Liver (tissue), 9 donors: Measurements from ENCODE around the gene KDM7A. TPM values are rescaled to one million over a fixed set of nuclear protein-coding genes. Genes with fewer than 3 reads are reported as not detected.

Source experiments
- DNase-seq: peaks from one replicate; pipeline ENCODE4 v3.0.0-alpha.2; 2017; ENCODE audit warnings: low spot score
- H3K27ac ChIP-seq, 2 donors: one replicate each; pipeline ENCODE4 v1.7.0; 2013; ENCODE audit warnings: inconsistent platforms in 2 of 2, low read length in 2 of 2, control low read depth in 1 of 2, low read depth in 1 of 2, mild to moderate bottlenecking in 1 of 2
- H3K27me3 ChIP-seq, 4 donors: one replicate each; pipeline versions ENCODE4 v1.6.1 to v1.7.0; 2013; ENCODE audit warnings: low read length in 3 of 4, inconsistent platforms in 1 of 4, mild to moderate bottlenecking in 1 of 4, moderate library complexity in 1 of 4; ENCODE audit not compliant: control insufficient read depth in 4 of 4, insufficient read depth in 4 of 4
- H3K36me3 ChIP-seq, 4 donors: one replicate each; pipeline versions ENCODE4 v1.6.1 to v1.7.0; 2013; ENCODE audit warnings: low read length in 3 of 4, mild to moderate bottlenecking in 3 of 4, low read depth in 1 of 4, moderate library complexity in 1 of 4; ENCODE audit not compliant: control insufficient read depth in 4 of 4, insufficient read depth in 3 of 4
- H3K4me1 ChIP-seq, 4 donors: one replicate each; pipeline versions ENCODE4 v1.6.1 to v1.7.0; 2013; ENCODE audit warnings: low read length in 3 of 4, mild to moderate bottlenecking in 3 of 4, moderate library complexity in 1 of 4; ENCODE audit not compliant: control insufficient read depth in 4 of 4, insufficient read depth in 4 of 4
- H3K4me3 ChIP-seq, 3 donors: one replicate each; pipeline versions ENCODE4 v1.6.1 to v1.7.0; 2013; ENCODE audit warnings: low read length in 3 of 3, control low read depth in 1 of 3, low read depth in 1 of 3, mild to moderate bottlenecking in 1 of 3
- H3K9ac ChIP-seq, 2 donors: one replicate each; pipeline ENCODE4 v1.7.0; 2013; ENCODE audit warnings: low read length in 2 of 2, mild to moderate bottlenecking in 2 of 2, moderate library complexity in 2 of 2, control low read depth in 1 of 2, low read depth in 1 of 2
- H3K9me3 ChIP-seq, 4 donors: one replicate each; pipeline versions ENCODE4 v1.6.1 to v1.7.0; 2013; ENCODE audit warnings: low read length in 3 of 4; ENCODE audit not compliant: control insufficient read depth in 4 of 4
- ATF3 ChIP-seq: IDR thresholded peaks from 2 replicates; pipeline ENCODE4 v1.6.1; 2016; ENCODE audit warnings: antibody characterized with exemption
- CTCF ChIP-seq: fragments of 150-350 bp; IDR thresholded peaks from 2 replicates; pipeline ENCODE4 v1.5.1; 2017; ENCODE audit warnings: improper control_type of control experiment, low read depth, low read length; ENCODE audit not compliant: missing input control
- EGR1 ChIP-seq, 2 donors: IDR thresholded peaks; 2 replicates each; pipeline ENCODE4 v1.6.1; 2016 to 2018; ENCODE audit warnings: antibody characterized with exemption in 2 of 2, low read depth in 2 of 2
- FOXA1 ChIP-seq: IDR thresholded peaks from 2 replicates; pipeline ENCODE4 v1.6.1; 2016; ENCODE audit warnings: antibody characterized with exemption
- FOXA2 ChIP-seq: IDR thresholded peaks from 2 replicates; pipeline ENCODE4 v1.6.1; 2016; ENCODE audit warnings: antibody characterized with exemption
- GABPA ChIP-seq, 2 donors: IDR thresholded peaks in 1 of 2; conservative IDR thresholded peaks in 1 of 2; 2 replicates each; pipeline ENCODE4 v1.6.1; 2016; ENCODE audit warnings: antibody characterized with exemption in 2 of 2, mild to moderate bottlenecking in 1 of 2, moderate library complexity in 1 of 2
- HNF4A ChIP-seq, 2 donors: conservative IDR thresholded peaks; 2 replicates each; pipeline ENCODE4 v1.6.1; 2016; ENCODE audit warnings: antibody characterized with exemption in 2 of 2, mild to moderate bottlenecking in 2 of 2
- HNF4G ChIP-seq: IDR thresholded peaks from 2 replicates; pipeline ENCODE4 v1.6.1; 2016; ENCODE audit warnings: antibody characterized with exemption
- JUND ChIP-seq, 2 donors: IDR thresholded peaks; 2 replicates each; pipeline ENCODE4 v1.6.1; 2016; ENCODE audit warnings: antibody characterized with exemption in 2 of 2
- MAX ChIP-seq: IDR thresholded peaks from 2 replicates; pipeline ENCODE4 v1.6.1; 2016; ENCODE audit warnings: antibody characterized with exemption
- NR2F2 ChIP-seq: IDR thresholded peaks from 2 replicates; pipeline ENCODE4 v1.6.1; 2016; ENCODE audit warnings: antibody characterized with exemption
- RAD21 ChIP-seq, 2 donors: IDR thresholded peaks; 2 replicates each; pipeline ENCODE4 v1.6.1; 2016; ENCODE audit warnings: antibody characterized with exemption in 2 of 2, mild to moderate bottlenecking in 2 of 2
- REST ChIP-seq: IDR thresholded peaks from 2 replicates; pipeline ENCODE4 v1.6.1; 2016; ENCODE audit warnings: antibody characterized with exemption, mild to moderate bottlenecking
- RXRA ChIP-seq, 2 donors: IDR thresholded peaks; 2 replicates each; pipeline ENCODE4 v1.6.1; 2017 to 2018; ENCODE audit warnings: antibody characterized with exemption in 2 of 2, mild to moderate bottlenecking in 1 of 2
- SP1 ChIP-seq: IDR thresholded peaks from 2 replicates; pipeline ENCODE4 v1.6.1; 2018; ENCODE audit warnings: antibody characterized with exemption, mild to moderate bottlenecking
- TAF1 ChIP-seq: conservative IDR thresholded peaks from 2 replicates; pipeline ENCODE4 v1.6.1; 2016; ENCODE audit warnings: antibody characterized with exemption, mild to moderate bottlenecking
- YY1 ChIP-seq: IDR thresholded peaks from 2 replicates; pipeline ENCODE4 v1.6.1; 2016; ENCODE audit warnings: antibody characterized with exemption, mild to moderate bottlenecking
- WGBS: extraction: QIAGEN DNeasy Blood & Tissue Kit; methylation state at CpG from one replicate; pipeline ENCODE4 v1.1.7; 2013; 5-methylcytosine and 5-hydroxymethylcytosine counted together
- polyA plus RNA-seq, 2 donors: library from polyadenylated mRNA; stranded (reverse) in 1 of 2; unstranded in 1 of 2; fragments of 200-250 nt in 1 of 2; fragments of >200 nt in 1 of 2; fragmentation: Nextera tagmentation in 1 of 2; extraction: Ambion mirVana in 1 of 2; gene quantifications; one replicate each; pipeline versions ENCODE4 v1.2.1 to v1.2.3, GENCODE V29; 2013 to 2015
- total RNA-seq, 2 donors: library from RNA; depleted of rRNA; stranded (reverse); fragments of >200 nt; gene quantifications; one replicate each; pipeline ENCODE4 v1.2.3, GENCODE V29; 2014
- donor health status: healthy.
- donor health status: healthy.
- donor health status: healthy.
- donor health status: healthy.
- donor health status: healthy.

Gene KDM7A
- total and polyA plus RNA-seq, 4 donors = 1.9 to 27.5 (median 9.9) TPM

GRCh38 chr7:140059273-140060242, 117.2 kb downstream of the KDM7A start:
- peak; percentile 16 to 19 for TF ChIP-seq HNF4A (conservative IDR thresholded peaks at IDR 0.05)
- peak in 1 of 2 donors; percentile 42 for TF ChIP-seq JUND (IDR thresholded peaks at IDR 0.05)
- TF ChIP-seq TAF1 = no peak
- no peak for TF ChIP-seq EGR1 (IDR thresholded peaks at IDR 0.05; ENCODE audit: low read depth in 2 of 2)
- no peak for TF ChIP-seq FOXA1
- no peak for TF ChIP-seq FOXA2
- TF ChIP-seq RAD21 (IDR thresholded peaks at IDR 0.05) = peak in 1 of 2 donors; percentile 8
- TF ChIP-seq ATF3 = no peak
- peak; percentile 34 for TF ChIP-seq MAX
- TF ChIP-seq CTCF = no peak
- TF ChIP-seq REST = no peak
- TF ChIP-seq SP1 = no peak
- H3K27ac ChIP-seq = peak overlapping the region in 1 of 2 donors; percentile 11
- H3K9ac ChIP-seq = no peak overlapping the region
- H3K4me3 ChIP-seq = no peak overlapping the region
- H3K36me3 ChIP-seq = peaks cover 0 to 6% (median 5%) of the 10 kb centered on the region in 4 donors
- peak; percentile 64 for DNase-seq
- 61% methylated on average over 12 of the region's 12 CpGs for WGBS
- H3K9me3 ChIP-seq = no peaks in the 10 kb centered on the region
- no peaks in the 10 kb centered on the region for H3K27me3 ChIP-seq
- peaks cover 6 to 28% (median 17%) of the 10 kb centered on the region in 4 donors for H3K4me1 ChIP-seq

GRCh38 chr7:140058517-140058916, 118.3 kb downstream of the KDM7A start:
- peaks cover 0 to 6% (median 5%) of the 10 kb centered on the region in 4 donors for H3K36me3 ChIP-seq
- no peak overlapping the region for H3K4me3 ChIP-seq
- WGBS = 90% methylated on average over 7 of the region's 7 CpGs
- H3K9me3 ChIP-seq = no peaks in the 10 kb centered on the region
- no peak overlapping the region for H3K9ac ChIP-seq
- peaks cover 6 to 28% (median 17%) of the 10 kb centered on the region in 4 donors for H3K4me1 ChIP-seq
- no peak for DNase-seq
- no peaks in the 10 kb centered on the region for H3K27me3 ChIP-seq
- H3K27ac ChIP-seq = no peak overlapping the region
- TF ChIP-seq NR2F2 (no peak), HNF4G (no peak), FOXA1 (no peak), MAX (no peak), FOXA2 (no peak), RXRA (IDR thresholded peaks at IDR 0.05) (no peak), EGR1 (IDR thresholded peaks at IDR 0.05; ENCODE audit: low read depth in 2 of 2) (no peak), GABPA (IDR thresholded peaks at IDR 0.05 in 1 of 2, conservative IDR thresholded peaks at IDR 0.05 in 1 of 2) (no peak), CTCF (no peak), REST (no peak), SP1 (no peak), HNF4A (conservative IDR thresholded peaks at IDR 0.05) (no peak), YY1 (no peak)
